Nephron (organoid): ENCODE results near the gene CLEC19A.

ENCODE experiments used
- H3K27ac Mint-ChIP-seq, 3 experiments: 2 replicates each; pipeline ENCODE4 v1.8.0; 2020; ENCODE audit warnings: mixed read lengths in 3 of 3, mild to moderate bottlenecking in 2 of 3, moderate library complexity in 1 of 3
- H3K27me3 Mint-ChIP-seq: 2 replicates; pipeline ENCODE4 v1.8.0; 2021; ENCODE audit warnings: low read depth, mild to moderate bottlenecking, moderate library complexity, mixed read lengths
- H3K36me3 Mint-ChIP-seq: 2 replicates; pipeline ENCODE4 v1.8.0; 2020; ENCODE audit warnings: low read depth, mixed read lengths
- H3K4me1 Mint-ChIP-seq: 2 replicates; pipeline ENCODE4 v1.8.0; 2020; ENCODE audit warnings: mixed read lengths
- H3K4me3 Mint-ChIP-seq, 3 experiments: 2 replicates each; pipeline ENCODE4 v1.8.0; 2020; ENCODE audit warnings: mild to moderate bottlenecking in 3 of 3, mixed read lengths in 3 of 3, moderate library complexity in 2 of 3
- H3K9me3 Mint-ChIP-seq: 2 replicates; pipeline ENCODE4 v1.8.0; 2020; ENCODE audit warnings: mixed read lengths
- TF ChIP-seq, protein P1 (sequence below), 3 experiments: fragments of 200-600 bp; sonication (generic); IDR thresholded peaks; one replicate each; pipeline ENCODE4 v1.5.0; 2021; ENCODE audit warnings: antibody characterized with exemption in 3 of 3; ENCODE audit not compliant: unreplicated experiment in 3 of 3

CLEC19A gene

DNA sequence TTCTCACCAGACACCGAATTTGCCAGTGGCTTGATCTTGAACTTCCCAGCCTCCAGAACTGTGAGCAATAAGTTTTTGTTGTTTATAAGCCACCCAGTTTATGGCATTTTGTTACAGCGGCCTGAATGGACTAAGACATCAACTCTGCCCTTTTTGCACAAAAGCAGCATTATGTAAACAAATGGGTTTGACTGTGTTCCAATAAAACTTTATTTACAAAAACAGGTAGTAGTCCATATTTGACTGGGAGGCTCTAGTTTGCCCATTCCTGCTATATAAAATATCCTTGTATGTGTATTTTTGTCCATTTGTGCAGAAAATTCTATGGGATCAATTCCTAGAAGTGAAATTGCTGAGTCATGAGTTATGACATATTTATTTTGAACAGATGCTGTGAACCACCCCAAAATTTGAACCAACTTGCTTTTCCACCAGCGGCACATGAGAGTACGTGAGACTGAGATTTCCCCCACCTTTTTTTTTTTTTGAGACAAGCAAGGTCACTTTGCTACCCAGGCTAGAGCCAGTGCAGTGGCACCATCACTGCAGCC lies 21.3 kb upstream of the CLEC19A start:
- Mint-ChIP-seq H3K36me3 (no peaks in the 10 kb centered on the region), H3K27me3 (peaks cover 8% of the 10 kb centered on the region), H3K27ac (no peak overlapping the region), H3K4me3 (no peak overlapping the region), H3K9me3 (peaks cover 8% of the 10 kb centered on the region), H3K4me1 (no peaks in the 10 kb centered on the region)
- TF ChIP-seq, protein P1, sequence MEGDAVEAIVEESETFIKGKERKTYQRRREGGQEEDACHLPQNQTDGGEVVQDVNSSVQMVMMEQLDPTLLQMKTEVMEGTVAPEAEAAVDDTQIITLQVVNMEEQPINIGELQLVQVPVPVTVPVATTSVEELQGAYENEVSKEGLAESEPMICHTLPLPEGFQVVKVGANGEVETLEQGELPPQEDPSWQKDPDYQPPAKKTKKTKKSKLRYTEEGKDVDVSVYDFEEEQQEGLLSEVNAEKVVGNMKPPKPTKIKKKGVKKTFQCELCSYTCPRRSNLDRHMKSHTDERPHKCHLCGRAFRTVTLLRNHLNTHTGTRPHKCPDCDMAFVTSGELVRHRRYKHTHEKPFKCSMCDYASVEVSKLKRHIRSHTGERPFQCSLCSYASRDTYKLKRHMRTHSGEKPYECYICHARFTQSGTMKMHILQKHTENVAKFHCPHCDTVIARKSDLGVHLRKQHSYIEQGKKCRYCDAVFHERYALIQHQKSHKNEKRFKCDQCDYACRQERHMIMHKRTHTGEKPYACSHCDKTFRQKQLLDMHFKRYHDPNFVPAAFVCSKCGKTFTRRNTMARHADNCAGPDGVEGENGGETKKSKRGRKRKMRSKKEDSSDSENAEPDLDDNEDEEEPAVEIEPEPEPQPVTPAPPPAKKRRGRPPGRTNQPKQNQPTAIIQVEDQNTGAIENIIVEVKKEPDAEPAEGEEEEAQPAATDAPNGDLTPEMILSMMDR (IDR thresholded peaks at IDR 0.05; ENCODE audit: unreplicated experiment in 3 of 3): no peak

DNA sequence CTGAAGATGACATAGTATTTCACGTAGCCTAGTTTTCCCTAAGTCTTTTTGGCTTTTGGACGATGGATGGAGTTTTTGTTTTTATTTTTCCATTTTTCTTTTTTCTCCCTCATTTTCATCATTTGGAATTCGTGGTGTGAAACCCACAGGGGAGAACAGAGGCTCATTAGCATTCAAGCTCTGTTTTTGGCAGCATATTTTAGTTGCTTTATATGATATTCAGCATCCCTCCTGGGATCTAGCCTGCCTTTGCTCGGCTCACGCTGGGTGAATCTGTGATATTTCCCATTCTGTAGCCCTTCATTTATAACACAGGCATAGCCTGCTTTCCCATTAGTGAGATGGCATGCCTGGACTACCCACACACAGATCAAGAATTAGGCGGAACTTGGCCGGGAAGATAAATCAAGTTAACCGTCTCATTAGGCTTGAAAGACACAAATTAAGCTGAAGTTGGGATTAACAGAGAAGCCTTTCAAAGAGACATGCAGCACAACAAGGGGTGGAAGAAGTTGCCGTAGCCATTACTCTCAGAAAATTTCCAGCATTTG lies 20.1 kb upstream of the CLEC19A start:
- no peak overlapping the region for H3K4me3 Mint-ChIP-seq
- H3K36me3 Mint-ChIP-seq: no peaks in the 10 kb centered on the region
- H3K9me3 Mint-ChIP-seq: peaks cover 8% of the 10 kb centered on the region
- TF ChIP-seq, protein P1 (IDR thresholded peaks at IDR 0.05; ENCODE audit: unreplicated experiment in 3 of 3): no peak
- no peaks in the 10 kb centered on the region for H3K4me1 Mint-ChIP-seq
- H3K27me3 Mint-ChIP-seq: peaks cover 8% of the 10 kb centered on the region
- no peak overlapping the region for H3K27ac Mint-ChIP-seq

DNA sequence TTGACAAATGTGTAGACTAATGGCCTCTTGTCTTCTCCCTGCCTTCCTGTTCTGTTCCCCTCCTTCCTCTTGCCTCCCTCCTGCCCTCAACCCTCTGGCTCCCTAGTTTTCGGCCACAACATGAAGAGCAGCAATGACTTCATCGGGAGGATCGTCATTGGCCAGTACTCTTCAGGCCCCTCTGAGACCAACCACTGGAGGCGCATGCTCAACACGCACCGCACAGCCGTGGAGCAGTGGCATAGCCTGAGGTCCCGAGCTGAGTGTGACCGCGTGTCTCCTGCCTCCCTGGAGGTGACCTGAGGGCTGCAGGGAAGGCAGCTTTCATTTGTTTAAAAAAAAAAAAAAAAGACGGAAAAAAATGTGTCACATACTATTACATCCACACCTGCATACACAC lies 18.8 kb upstream of the CLEC19A start:
- no peak overlapping the region for H3K4me3 Mint-ChIP-seq
- peaks cover 8% of the 10 kb centered on the region for H3K9me3 Mint-ChIP-seq
- no peak overlapping the region for H3K27ac Mint-ChIP-seq
- no peaks in the 10 kb centered on the region for H3K27me3 Mint-ChIP-seq
- H3K36me3 Mint-ChIP-seq: no peaks in the 10 kb centered on the region
- TF ChIP-seq, protein P1 (IDR thresholded peaks at IDR 0.05; ENCODE audit: unreplicated experiment in 3 of 3): no peak
- H3K4me1 Mint-ChIP-seq: no peaks in the 10 kb centered on the region

DNA sequence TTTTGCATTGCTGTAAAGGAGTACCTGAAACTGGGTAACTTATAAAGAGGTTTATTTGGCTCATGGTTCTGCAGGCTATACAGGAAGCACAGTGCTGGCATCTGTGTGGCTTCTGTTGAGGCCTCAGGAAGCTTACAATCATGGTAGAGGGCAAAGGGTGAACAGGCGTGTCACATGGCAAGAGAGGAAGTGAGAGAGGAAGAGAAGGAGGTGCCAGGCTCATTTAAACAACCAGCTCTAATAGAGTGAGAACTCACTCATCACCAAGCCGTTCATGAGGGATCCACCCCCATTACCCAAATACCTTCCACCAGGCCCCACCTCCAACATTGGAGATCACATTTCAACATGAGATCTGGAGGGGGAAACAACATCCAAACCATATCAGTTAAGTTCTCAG lies 16.4 kb upstream of the CLEC19A start:
- H3K27ac Mint-ChIP-seq: no peak overlapping the region
- H3K4me1 Mint-ChIP-seq: no peaks in the 10 kb centered on the region
- H3K9me3 Mint-ChIP-seq: peaks cover 8% of the 10 kb centered on the region
- peaks cover 12% of the 10 kb centered on the region for H3K27me3 Mint-ChIP-seq
- TF ChIP-seq, protein P1 (IDR thresholded peaks at IDR 0.05; ENCODE audit: unreplicated experiment in 3 of 3): no peak
- H3K36me3 Mint-ChIP-seq: no peaks in the 10 kb centered on the region
- H3K4me3 Mint-ChIP-seq: no peak overlapping the region

DNA sequence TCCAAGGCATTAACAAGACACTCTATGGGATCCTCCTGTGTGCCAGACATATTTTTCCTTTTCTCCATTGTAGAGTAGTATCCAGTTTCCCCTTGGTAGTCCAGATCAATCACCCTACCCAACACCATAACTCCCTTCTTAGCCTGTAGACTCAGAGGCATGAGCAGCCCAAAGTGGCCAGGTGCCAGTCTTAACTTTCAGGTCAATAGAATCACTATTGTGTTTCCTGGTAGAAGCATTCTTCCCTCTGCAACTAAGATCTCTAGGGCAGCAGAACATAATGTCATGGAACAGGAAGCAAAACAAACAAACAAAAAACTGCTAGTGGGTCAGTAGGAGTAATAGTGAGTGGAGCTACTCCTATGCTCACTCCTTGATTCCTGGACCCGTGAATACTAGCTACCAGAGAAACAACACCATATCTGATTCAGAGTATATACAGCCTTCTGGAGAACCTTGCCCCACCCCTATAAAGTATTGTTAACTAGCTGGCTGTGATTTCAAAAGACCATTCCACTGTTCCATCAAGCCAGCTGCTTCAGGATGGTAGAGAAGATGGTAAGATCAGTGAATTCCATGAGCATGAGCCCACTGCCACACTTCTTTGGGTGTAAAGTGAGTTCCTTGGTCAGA lies 11.2 kb upstream of the CLEC19A start:
- H3K4me1 Mint-ChIP-seq: no peaks in the 10 kb centered on the region
- TF ChIP-seq, protein P1 (IDR thresholded peaks at IDR 0.05; ENCODE audit: unreplicated experiment in 3 of 3): no peak
- H3K36me3 Mint-ChIP-seq: no peaks in the 10 kb centered on the region
- peaks cover 2% of the 10 kb centered on the region for H3K9me3 Mint-ChIP-seq
- peaks cover 14% of the 10 kb centered on the region for H3K27me3 Mint-ChIP-seq
- no peak overlapping the region for H3K27ac Mint-ChIP-seq
- no peak overlapping the region for H3K4me3 Mint-ChIP-seq

DNA sequence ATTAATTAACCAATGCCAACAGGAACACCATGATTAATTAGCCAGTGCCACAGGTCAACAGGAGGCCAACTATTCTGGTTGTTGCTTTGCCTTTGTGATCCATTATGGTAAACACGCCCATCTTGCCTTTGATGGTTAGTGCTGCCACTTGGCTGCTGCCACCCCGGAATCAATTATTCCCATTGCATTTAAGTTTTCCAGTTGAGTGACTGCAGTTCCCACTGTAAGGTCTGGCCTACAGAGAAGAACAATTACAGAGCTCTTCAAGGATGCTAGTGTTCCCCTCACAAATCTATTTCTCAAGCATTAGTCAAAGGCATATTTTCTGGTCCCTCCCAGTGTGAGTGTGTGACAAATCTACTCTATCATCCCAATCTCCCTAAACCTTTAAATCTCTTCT lies 7.1 kb upstream of the CLEC19A start:
- Mint-ChIP-seq H3K27me3 (peaks cover 5% of the 10 kb centered on the region), H3K4me1 (no peaks in the 10 kb centered on the region), H3K36me3 (no peaks in the 10 kb centered on the region), H3K27ac (no peak overlapping the region), H3K9me3 (peaks cover 2% of the 10 kb centered on the region), H3K4me3 (no peak overlapping the region)
- TF ChIP-seq, protein P1 (IDR thresholded peaks at IDR 0.05; ENCODE audit: unreplicated experiment in 3 of 3): no peak
